ENCODE results near the gene ANO7.

The ANO7 gene

GRCh38 chr2:241260911-241261310 is 72.4 kb downstream of the ANO7 start:
- no peaks in the 10 kb centered on the region for H3K4me1 ChIP-seq (ENCODE audit: control insufficient read depth in 1 of 2, insufficient read depth in 2 of 2, low read length in 2 of 2)
- no peaks in the 10 kb centered on the region for H3K27me3 ChIP-seq (ENCODE audit: low read depth, low read length)
- H3K27ac ChIP-seq (ENCODE audit: low read length), result no peak overlapping the region
- peaks cover 58 to 69% of the 10 kb centered on the region in 2 donors for H3K36me3 ChIP-seq (ENCODE audit: control insufficient read depth in 1 of 2, insufficient read depth in 2 of 2, low read length in 2 of 2)
- no peaks in the 10 kb centered on the region for H3K9me3 ChIP-seq (ENCODE audit: control insufficient read depth in 1 of 2, low read length in 2 of 2)
- no peak overlapping the region for H3K4me3 ChIP-seq (ENCODE audit: low read depth in 1 of 2, low read length in 2 of 2)

GRCh38 chr2:241261628-241262027 is 73.2 kb downstream of the ANO7 start:
- Histone ChIP-seq H3K27ac (ENCODE audit: low read length) (no peak overlapping the region), H3K4me3 (ENCODE audit: low read depth in 1 of 2, low read length in 2 of 2) (no peak overlapping the region), H3K27me3 (ENCODE audit: low read depth, low read length) (no peaks in the 10 kb centered on the region), H3K4me1 (ENCODE audit: control insufficient read depth in 1 of 2, insufficient read depth in 2 of 2, low read length in 2 of 2) (no peaks in the 10 kb centered on the region), H3K36me3 (ENCODE audit: control insufficient read depth in 1 of 2, insufficient read depth in 2 of 2, low read length in 2 of 2) (peaks cover 58 to 68% of the 10 kb centered on the region in 2 donors), H3K9me3 (ENCODE audit: control insufficient read depth in 1 of 2, low read length in 2 of 2) (no peaks in the 10 kb centered on the region)

DNA sequence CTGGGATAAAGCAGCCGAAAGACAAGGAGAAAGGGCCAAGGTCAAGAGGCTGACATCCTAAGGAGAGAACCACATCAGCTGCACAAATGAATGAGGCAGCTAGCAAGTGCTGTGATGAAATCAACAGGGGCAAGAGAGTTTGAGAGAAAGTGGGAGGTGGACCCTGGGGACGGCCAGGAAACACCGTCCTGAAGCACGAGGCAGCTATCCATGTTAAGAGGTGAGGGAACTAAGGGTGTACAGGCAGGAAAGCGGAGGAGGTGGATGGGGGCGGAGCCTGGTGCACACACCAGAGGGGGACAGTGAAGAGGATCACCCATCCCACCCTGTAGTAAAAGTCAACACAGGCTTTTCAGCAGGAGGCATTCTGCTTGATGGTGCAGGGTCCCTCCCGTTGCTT is 74.6 kb downstream of the ANO7 start:
- Histone ChIP-seq H3K9me3 (ENCODE audit: control insufficient read depth in 1 of 2, low read length in 2 of 2) (no peaks in the 10 kb centered on the region), H3K36me3 (ENCODE audit: control insufficient read depth in 1 of 2, insufficient read depth in 2 of 2, low read length in 2 of 2) (peaks cover 68 to 76% of the 10 kb centered on the region in 2 donors)

GRCh38 chr2:241265506-241265905 is 77.0 kb downstream of the ANO7 start:
- Histone ChIP-seq H3K36me3 (ENCODE audit: control insufficient read depth in 1 of 2, insufficient read depth in 2 of 2, low read length in 2 of 2) (peaks cover 63 to 72% of the 10 kb centered on the region in 2 donors), H3K4me3 (ENCODE audit: low read depth in 1 of 2, low read length in 2 of 2) (no peak overlapping the region), H3K9me3 (ENCODE audit: control insufficient read depth in 1 of 2, low read length in 2 of 2) (no peaks in the 10 kb centered on the region), H3K4me1 (ENCODE audit: control insufficient read depth in 1 of 2, insufficient read depth in 2 of 2, low read length in 2 of 2) (peaks cover 5 to 20% of the 10 kb centered on the region in 2 donors), H3K27me3 (ENCODE audit: low read depth, low read length) (no peaks in the 10 kb centered on the region), H3K27ac (ENCODE audit: low read length) (no peak overlapping the region)

More for the DNA sequence above, 74.6 kb downstream of the ANO7 start:
- no peaks in the 10 kb centered on the region for H3K27me3 ChIP-seq (ENCODE audit: low read depth, low read length)
- no peak overlapping the region for H3K4me3 ChIP-seq (ENCODE audit: low read depth in 1 of 2, low read length in 2 of 2)
- H3K27ac ChIP-seq (ENCODE audit: low read length), result no peak overlapping the region
- no peaks in the 10 kb centered on the region for H3K4me1 ChIP-seq (ENCODE audit: control insufficient read depth in 1 of 2, insufficient read depth in 2 of 2, low read length in 2 of 2)

DNA sequence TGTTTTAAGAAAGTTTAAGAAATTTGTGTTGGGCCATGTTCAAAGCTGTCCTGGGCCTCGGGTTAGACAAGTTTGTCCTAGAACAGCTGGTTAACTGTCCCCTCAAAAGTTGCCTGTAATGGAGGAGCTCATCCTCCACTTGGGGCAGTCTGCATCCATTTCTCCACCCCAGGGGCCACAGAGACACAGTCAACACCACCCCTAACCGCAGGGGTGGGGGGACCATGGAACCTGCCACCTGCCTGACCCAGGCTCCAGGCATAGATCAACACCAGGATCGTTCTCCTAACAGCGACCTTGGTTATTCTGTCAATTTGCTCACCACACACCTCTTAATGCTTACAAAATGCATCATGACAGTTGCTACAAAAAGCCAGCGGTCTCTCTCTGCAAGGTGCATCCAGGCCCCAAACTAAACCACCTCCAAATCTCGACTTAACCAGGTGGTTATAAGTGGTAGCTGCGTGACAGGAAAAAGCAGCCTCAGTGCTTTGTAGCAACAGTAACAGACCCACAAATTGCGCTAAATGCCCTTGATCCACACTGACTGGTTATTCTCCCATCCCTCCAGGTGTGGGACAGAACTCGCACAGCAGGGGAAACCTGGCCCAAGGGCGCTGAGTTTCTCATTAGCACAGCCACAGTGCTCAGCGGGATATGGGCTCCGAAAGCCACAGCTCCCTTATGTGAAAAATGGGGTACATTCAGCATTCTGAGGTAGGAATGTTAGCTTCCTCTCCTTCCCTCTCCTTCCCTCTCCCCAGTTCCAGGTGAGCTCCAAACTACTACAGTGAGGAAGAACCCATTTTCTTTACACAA is 79.0 kb downstream of the ANO7 start:
- Histone ChIP-seq H3K36me3 (ENCODE audit: control insufficient read depth in 1 of 2, insufficient read depth in 2 of 2, low read length in 2 of 2) (peaks cover 43 to 56% of the 10 kb centered on the region in 2 donors), H3K4me3 (ENCODE audit: low read depth in 1 of 2, low read length in 2 of 2) (no peak overlapping the region), H3K9me3 (ENCODE audit: control insufficient read depth in 1 of 2, low read length in 2 of 2) (no peaks in the 10 kb centered on the region), H3K4me1 (ENCODE audit: control insufficient read depth in 1 of 2, insufficient read depth in 2 of 2, low read length in 2 of 2) (peaks cover 14 to 30% of the 10 kb centered on the region in 2 donors), H3K27ac (ENCODE audit: low read length) (no peak overlapping the region), H3K27me3 (ENCODE audit: low read depth, low read length) (no peaks in the 10 kb centered on the region)

- Histone ChIP-seq H3K27me3 (ENCODE audit: low read depth, low read length) (no peaks in the 10 kb centered on the region), H3K36me3 (ENCODE audit: control insufficient read depth in 1 of 2, insufficient read depth in 2 of 2, low read length in 2 of 2) (peaks cover 35 to 47% of the 10 kb centered on the region in 2 donors), H3K27ac (ENCODE audit: low read length) (no peak overlapping the region)
Measured at GRCh38 chr2:241268306-241268705, 79.8 kb downstream of the ANO7 start.

DNA sequence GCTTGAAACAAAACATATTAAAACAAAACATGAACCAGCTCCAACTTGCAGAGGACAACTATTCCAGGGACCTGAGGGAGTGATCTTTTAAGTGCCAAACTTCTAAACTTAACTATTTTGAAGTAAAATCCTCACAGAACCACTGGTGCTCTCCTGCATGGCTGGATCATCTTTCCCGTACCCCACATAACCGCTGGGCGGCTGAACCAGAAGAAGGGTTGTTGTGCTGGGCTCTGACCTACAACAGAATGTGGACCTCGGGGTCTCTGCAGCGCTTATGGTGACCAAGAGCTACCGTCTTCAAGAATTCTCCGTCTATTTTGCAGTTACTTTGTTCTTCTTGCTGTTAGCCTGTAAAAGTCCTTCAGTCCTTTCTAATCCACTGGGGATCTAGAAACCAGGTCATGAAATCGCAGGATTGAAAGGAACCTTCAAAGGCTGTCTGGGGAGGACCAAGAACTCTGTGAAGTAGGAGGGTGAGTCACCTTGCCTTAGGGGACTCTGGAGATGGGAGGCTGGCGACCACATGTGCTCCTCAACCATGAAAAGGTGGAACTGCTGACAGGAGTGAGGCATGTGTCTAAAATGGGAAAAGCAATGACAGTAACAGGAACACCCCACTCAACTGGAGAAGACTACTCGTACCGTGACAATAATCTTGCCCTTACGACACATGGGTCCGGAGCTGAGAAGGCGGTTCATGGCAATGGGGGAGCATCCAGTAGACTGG is 80.4 kb downstream of the ANO7 start:
- H3K36me3 ChIP-seq (ENCODE audit: control insufficient read depth in 1 of 2, insufficient read depth in 2 of 2, low read length in 2 of 2), result peaks cover 30 to 42% of the 10 kb centered on the region in 2 donors
- H3K9me3 ChIP-seq (ENCODE audit: control insufficient read depth in 1 of 2, low read length in 2 of 2), result no peaks in the 10 kb centered on the region
- peaks cover 14 to 36% of the 10 kb centered on the region in 2 donors for H3K4me1 ChIP-seq (ENCODE audit: control insufficient read depth in 1 of 2, insufficient read depth in 2 of 2, low read length in 2 of 2)
- no peak overlapping the region for H3K4me3 ChIP-seq (ENCODE audit: low read depth in 1 of 2, low read length in 2 of 2)
- H3K27me3 ChIP-seq (ENCODE audit: low read depth, low read length), result no peaks in the 10 kb centered on the region
- H3K27ac ChIP-seq (ENCODE audit: low read length), result no peak overlapping the region

More at GRCh38 chr2:241268306-241268705, 79.8 kb downstream of the ANO7 start:
- H3K4me3 ChIP-seq (ENCODE audit: low read depth in 1 of 2, low read length in 2 of 2), result no peak overlapping the region
- H3K9me3 ChIP-seq (ENCODE audit: control insufficient read depth in 1 of 2, low read length in 2 of 2), result no peaks in the 10 kb centered on the region
- H3K4me1 ChIP-seq (ENCODE audit: control insufficient read depth in 1 of 2, insufficient read depth in 2 of 2, low read length in 2 of 2), result peaks cover 14 to 32% of the 10 kb centered on the region in 2 donors

- Histone ChIP-seq H3K4me1 (ENCODE audit: control insufficient read depth in 1 of 2, insufficient read depth in 2 of 2, low read length in 2 of 2) (peaks cover 14 to 36% of the 10 kb centered on the region in 2 donors), H3K4me3 (ENCODE audit: low read depth in 1 of 2, low read length in 2 of 2) (peak overlapping the region; percentile 43 to 86), H3K27me3 (ENCODE audit: low read depth, low read length) (no peaks in the 10 kb centered on the region), H3K27ac (ENCODE audit: low read length) (no peak overlapping the region), H3K9me3 (ENCODE audit: control insufficient read depth in 1 of 2, low read length in 2 of 2) (no peaks in the 10 kb centered on the region), H3K36me3 (ENCODE audit: control insufficient read depth in 1 of 2, insufficient read depth in 2 of 2, low read length in 2 of 2) (peaks cover 25 to 39% of the 10 kb centered on the region in 2 donors)
Measured at GRCh38 chr2:241269707-241270520, 81.4 kb downstream of the ANO7 start.

DNA sequence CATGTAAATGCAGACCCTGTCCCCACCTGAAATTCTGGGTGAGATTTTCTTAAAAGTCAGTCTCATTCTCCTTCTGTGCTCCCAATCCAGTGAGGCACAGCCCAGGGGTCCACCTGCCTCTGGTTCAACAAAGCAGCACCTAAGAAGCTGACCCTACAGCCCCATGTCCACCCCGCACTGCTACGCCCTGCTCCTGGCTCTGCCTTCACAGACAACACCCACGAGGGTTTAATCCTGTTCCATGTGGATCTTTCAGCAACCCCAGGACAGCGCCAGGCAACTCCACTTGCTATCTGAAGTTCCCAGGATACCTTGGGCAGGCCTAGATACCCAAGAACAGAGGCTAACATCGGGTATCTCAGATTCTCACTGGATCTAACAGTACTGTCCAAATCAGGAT is 82.1 kb downstream of the ANO7 start:
- H3K27me3 ChIP-seq (ENCODE audit: low read depth, low read length), result no peaks in the 10 kb centered on the region
- peaks cover 20 to 36% of the 10 kb centered on the region in 2 donors for H3K36me3 ChIP-seq (ENCODE audit: control insufficient read depth in 1 of 2, insufficient read depth in 2 of 2, low read length in 2 of 2)
- H3K9me3 ChIP-seq (ENCODE audit: control insufficient read depth in 1 of 2, low read length in 2 of 2), result no peaks in the 10 kb centered on the region
- peak overlapping the region; percentile 79 to 86 for H3K4me3 ChIP-seq (ENCODE audit: low read depth in 1 of 2, low read length in 2 of 2)
- peaks cover 14 to 36% of the 10 kb centered on the region in 2 donors for H3K4me1 ChIP-seq (ENCODE audit: control insufficient read depth in 1 of 2, insufficient read depth in 2 of 2, low read length in 2 of 2)
- H3K27ac ChIP-seq (ENCODE audit: low read length), result no peak overlapping the region

DNA sequence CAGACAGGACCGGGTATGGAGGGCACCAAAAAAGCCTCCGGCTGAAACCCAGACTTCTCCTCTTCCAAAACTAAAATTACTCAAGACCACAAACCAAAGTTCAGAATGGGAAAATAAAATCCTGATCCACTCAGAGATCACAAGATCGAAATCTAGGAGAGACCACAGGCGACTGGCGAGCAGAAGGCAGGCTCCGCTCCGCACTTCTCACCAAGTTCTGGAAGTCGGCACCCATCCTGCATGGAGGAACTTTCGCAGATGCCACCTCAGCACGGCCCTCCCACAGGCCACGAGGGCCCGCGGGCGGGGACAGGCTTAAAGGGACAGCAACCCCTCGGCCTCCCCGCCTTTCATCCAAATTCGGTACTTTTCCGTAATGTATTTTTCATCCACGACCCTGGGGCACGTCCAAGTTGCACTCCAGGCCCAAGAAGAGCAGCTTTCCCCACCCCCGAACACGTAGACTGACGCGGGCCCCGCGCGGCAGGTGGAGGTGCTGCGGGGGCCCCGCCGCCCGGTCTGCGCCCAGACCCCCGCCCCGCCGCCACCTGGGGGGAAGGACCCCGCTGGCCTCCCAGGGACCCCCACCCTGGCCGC is 83.3 kb downstream of the ANO7 start:
- no peaks in the 10 kb centered on the region for H3K9me3 ChIP-seq (ENCODE audit: control insufficient read depth in 1 of 2, low read length in 2 of 2)
- H3K4me3 ChIP-seq (ENCODE audit: low read depth in 1 of 2, low read length in 2 of 2), result peak overlapping the region; percentile 79 to 86
- peaks cover 10 to 25% of the 10 kb centered on the region in 2 donors for H3K36me3 ChIP-seq (ENCODE audit: control insufficient read depth in 1 of 2, insufficient read depth in 2 of 2, low read length in 2 of 2)
- H3K4me1 ChIP-seq (ENCODE audit: control insufficient read depth in 1 of 2, insufficient read depth in 2 of 2, low read length in 2 of 2), result peaks cover 14 to 36% of the 10 kb centered on the region in 2 donors
- H3K27ac ChIP-seq (ENCODE audit: low read length), result peak overlapping the region; percentile 56
- H3K27me3 ChIP-seq (ENCODE audit: low read depth, low read length), result no peaks in the 10 kb centered on the region

Measured in muscle layer of duodenum (tissue), 2 donors.